Neuron (in vitro differentiated cells): ENCODE measurements around the gene RFX6.

Experiments used
- H2AFZ ChIP-seq: one replicate; pipeline ENCODE4 v1.6.1; 2013; ENCODE audit warnings: low read depth, mild to moderate bottlenecking, inconsistent platforms, low read length, moderate library complexity
- H3K27me3 ChIP-seq: one replicate; pipeline ENCODE4 v1.6.1; 2013; ENCODE audit warnings: low read length; ENCODE audit not compliant: insufficient read depth
- H3K36me3 ChIP-seq: one replicate; pipeline ENCODE4 v1.6.1; 2013; ENCODE audit warnings: low read length; ENCODE audit not compliant: insufficient read depth
- H3K4me1 ChIP-seq: one replicate; pipeline ENCODE4 v1.6.1; 2013; ENCODE audit warnings: low read length; ENCODE audit not compliant: insufficient read depth
- H3K4me3 ChIP-seq: 2 replicates; pipeline ENCODE4 v1.5.1; 2013; ENCODE audit warnings: mild to moderate bottlenecking, low read length, moderate library complexity
- H3K9me3 ChIP-seq: one replicate; pipeline ENCODE4 v1.6.1; 2013; ENCODE audit warnings: low read length

Gene RFX6

DNA sequence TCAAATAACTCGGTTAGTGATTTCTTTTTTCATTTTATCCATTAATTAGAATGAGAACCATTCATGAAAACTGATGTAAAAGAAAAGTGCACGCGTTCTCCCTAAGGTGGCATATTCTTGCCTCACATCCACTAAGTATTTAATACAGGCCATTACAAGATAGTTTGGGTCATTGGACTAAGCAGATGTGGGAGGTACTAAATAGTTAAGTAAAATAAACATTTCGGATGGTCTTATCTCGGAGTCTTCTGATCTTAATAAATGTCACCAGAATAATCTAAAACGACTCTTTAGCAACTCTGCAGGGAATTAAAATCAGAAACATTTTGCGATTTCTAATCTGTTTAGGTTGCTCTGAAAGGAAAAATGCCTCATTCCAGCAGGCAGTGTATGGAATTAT, 78.7 kb downstream of the RFX6 start:
- Histone ChIP-seq H3K4me1 (no peaks in the 10 kb centered on the region), H3K27me3 (no peaks in the 10 kb centered on the region), H3K9me3 (no peaks in the 10 kb centered on the region), H2AFZ (no peak overlapping the region), H3K36me3 (no peaks in the 10 kb centered on the region), H3K4me3 (no peak overlapping the region)

DNA sequence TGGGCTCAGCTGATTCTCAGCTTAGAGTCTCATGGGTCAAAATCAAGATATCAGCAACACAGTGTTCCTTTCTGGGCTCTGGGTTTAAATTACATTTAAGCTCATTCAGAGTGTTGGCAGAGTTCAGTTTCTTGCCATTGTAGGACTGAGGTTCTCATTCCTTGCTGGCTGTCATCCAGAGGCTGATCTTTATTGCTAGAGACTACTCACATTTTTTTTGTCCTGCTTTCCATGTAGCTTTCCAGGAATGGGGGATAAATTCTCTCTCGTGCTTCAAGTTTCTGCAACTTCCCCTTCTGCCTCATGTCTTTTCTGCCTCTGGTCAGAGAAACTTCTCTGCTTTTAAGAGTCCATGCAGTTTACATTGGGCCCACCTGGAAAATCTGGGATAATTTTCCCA, 86.9 kb downstream of the RFX6 start:
- H3K4me1 ChIP-seq = no peaks in the 10 kb centered on the region
- H3K36me3 ChIP-seq = no peaks in the 10 kb centered on the region
- no peak overlapping the region for H3K4me3 ChIP-seq
- H2AFZ ChIP-seq = no peak overlapping the region
- no peaks in the 10 kb centered on the region for H3K27me3 ChIP-seq
- no peaks in the 10 kb centered on the region for H3K9me3 ChIP-seq

DNA sequence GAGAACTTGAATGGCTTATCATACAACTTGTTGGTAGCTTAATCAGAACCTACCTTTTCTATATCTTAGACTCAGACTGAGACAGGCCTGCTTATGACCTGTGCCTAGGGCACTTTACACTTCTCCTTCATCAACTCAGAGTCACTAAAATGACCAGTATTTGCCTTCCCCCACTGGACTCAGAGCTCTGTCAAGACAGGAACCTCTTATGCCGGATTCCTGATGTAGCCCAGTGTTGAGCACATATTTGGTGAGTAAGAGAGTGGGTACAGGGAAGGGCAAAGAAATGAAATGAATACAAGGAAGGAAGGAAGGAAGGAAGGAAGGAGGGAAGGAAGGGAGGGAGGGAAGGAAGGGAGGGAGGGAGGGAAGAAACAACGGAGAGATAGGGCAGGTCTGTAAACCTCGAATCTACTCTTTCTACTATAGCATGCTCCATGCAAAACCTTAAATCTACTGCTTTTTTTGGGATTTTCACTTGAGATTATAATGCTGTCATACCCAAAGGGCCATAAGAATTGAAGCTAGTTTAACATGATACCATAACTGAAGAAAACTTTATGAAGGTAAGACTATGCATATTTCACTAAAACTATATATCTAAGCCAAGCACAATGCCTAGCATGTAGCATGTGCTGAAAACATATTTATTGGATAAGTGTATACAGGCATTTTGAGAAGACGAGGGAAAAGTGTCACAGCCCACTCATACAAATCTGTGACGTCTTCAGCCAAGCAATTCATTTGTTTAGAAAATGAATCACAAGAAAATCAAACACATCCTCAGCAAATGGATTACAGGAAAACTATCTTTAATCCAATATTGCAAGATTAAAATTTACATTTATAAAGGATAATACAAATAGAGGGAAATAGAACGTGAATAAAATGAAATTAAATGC, 89.9 kb downstream of the RFX6 start:
- no peaks in the 10 kb centered on the region for H3K27me3 ChIP-seq
- no peaks in the 10 kb centered on the region for H3K36me3 ChIP-seq
- no peaks in the 10 kb centered on the region for H3K9me3 ChIP-seq
- no peaks in the 10 kb centered on the region for H3K4me1 ChIP-seq
- no peak overlapping the region for H2AFZ ChIP-seq
- no peak overlapping the region for H3K4me3 ChIP-seq

DNA sequence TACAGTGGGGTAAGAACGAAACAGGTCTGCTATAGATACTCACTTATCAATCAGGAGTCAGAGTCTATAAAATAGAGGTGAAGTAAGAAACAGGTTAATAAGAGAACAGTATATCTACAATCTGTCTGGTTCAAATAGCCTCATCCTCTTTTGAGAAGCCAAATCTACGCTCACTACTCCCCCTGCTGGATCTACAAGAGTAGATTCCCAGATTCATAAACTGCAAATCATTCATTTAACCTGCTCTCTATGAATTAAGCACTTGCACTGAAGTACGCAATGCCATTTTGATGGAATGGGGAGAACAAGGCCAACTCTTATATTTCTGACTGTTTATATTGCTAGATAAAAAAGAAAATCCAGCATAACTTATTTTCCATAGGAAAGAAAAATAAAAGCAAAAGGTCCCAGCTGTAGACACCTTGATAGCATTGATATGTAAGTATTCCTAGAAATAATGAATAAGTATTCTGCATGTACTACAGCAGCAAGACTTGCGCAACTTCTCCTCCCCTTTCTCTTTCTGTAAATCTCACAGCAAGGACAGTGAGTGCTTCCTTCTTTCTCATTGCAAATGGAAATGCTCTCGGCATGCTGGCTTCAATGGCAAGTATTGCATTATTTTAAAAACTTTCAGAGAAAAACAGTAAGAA, 92.3 kb downstream of the RFX6 start:
- Histone ChIP-seq H3K4me1 (no peaks in the 10 kb centered on the region), H3K9me3 (no peaks in the 10 kb centered on the region), H3K27me3 (no peaks in the 10 kb centered on the region), H3K4me3 (no peak overlapping the region), H3K36me3 (no peaks in the 10 kb centered on the region), H2AFZ (no peak overlapping the region)

DNA sequence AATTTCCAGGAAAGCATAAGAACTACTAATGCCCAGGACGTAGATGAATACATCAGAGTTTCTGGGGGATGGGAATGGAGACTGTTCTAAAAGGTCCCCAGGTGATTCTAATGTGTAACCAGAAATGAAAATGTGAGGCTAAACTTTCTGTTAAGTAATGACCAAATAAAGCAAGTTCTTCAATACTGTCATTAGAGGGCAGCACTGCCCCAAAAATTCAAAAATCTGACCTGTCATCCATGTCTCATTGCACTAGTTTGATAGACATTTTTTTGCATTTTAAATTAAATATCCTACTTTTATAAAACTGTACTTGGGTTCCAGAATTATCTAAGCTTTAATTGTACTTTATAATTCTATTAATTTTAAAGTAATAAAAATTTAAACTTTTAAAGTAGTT, 94.9 kb downstream of the RFX6 start:
- Histone ChIP-seq H3K9me3 (no peaks in the 10 kb centered on the region), H3K36me3 (no peaks in the 10 kb centered on the region), H3K4me3 (no peak overlapping the region), H3K27me3 (no peaks in the 10 kb centered on the region), H3K4me1 (no peaks in the 10 kb centered on the region), H2AFZ (no peak overlapping the region)

DNA sequence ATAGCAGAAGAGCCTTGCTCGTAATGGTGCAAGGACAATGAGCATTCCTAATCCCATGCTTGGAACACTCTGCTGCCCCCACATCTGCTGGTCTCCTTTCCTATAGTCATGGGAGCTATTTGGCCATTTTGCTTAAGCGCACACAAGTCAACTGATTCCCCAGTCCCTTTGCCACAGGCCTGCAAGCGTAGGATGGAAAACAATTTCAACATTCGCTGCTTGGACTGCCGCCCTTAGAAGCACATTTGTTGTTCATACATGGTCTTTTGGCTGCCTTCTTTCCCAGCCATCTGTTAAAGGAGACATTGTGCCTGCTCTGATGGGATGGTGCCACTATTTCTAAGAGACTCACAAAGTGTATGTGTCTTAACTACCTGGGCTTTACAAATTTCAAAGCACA, 96.9 kb downstream of the RFX6 start:
- no peaks in the 10 kb centered on the region for H3K27me3 ChIP-seq
- no peak overlapping the region for H3K4me3 ChIP-seq
- H3K36me3 ChIP-seq = no peaks in the 10 kb centered on the region
- H2AFZ ChIP-seq = no peak overlapping the region
- H3K9me3 ChIP-seq = no peaks in the 10 kb centered on the region
- H3K4me1 ChIP-seq = no peaks in the 10 kb centered on the region

DNA sequence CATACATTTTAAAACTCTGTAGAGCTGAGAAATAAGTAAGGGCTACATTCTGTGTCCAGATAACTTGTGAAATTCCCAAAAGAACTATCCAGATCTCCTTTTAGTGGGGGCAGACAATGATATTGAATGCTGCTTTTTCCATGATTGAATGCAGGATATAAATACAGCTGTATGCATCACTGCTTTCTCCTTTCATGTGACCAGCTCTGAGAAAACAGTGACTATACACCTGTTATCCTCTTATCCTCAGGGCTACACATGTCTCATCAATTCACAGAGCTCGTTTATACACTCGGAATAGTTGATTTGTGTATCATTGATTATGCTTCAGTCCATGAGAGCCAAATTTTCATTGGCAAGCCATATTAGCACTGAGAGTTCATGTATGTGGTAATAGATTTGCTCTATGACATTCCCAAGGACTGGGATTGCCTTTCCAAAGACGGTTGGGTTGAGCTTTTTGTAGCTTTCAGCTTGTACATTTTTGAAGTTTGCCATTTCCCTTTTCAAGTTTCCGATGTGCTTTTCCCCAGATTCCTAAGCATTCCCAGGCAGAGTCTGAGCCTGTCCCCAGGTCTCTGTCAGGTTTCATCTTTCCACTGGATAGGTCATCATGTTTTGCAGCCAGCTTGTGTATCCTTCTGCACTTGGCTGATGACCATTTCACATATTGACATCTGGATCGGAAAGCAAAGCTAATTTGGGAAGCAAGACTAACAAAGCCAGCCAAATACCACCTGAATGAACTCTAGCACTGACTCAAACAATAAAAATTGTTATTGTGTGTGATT, 97.7 kb downstream of the RFX6 start:
- Histone ChIP-seq H3K4me1 (no peaks in the 10 kb centered on the region), H3K27me3 (no peaks in the 10 kb centered on the region), H2AFZ (no peak overlapping the region), H3K9me3 (no peaks in the 10 kb centered on the region), H3K36me3 (no peaks in the 10 kb centered on the region), H3K4me3 (no peak overlapping the region)

DNA sequence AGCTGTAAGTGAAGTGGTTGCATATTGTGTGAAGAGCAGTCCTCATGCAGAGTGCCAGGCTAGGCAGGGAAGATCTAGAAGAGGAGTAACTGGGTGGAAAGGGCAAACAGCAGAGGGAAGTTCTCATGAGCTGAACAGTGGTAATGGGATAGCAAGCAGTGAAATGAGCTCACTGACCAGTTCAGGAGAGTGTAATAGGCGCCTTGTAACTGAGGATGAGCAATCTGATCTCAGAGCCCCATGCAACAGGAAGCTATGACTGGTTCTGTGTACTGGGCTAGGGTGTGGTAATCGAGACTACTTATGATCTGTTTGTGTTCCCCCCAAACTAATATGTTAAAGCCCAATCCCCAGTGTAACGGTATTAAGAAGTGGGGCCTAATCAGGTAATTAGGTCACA, 98.6 kb downstream of the RFX6 start:
- Histone ChIP-seq H3K27me3 (no peaks in the 10 kb centered on the region), H3K36me3 (no peaks in the 10 kb centered on the region), H2AFZ (no peak overlapping the region), H3K9me3 (no peaks in the 10 kb centered on the region), H3K4me3 (no peak overlapping the region), H3K4me1 (no peaks in the 10 kb centered on the region)

DNA sequence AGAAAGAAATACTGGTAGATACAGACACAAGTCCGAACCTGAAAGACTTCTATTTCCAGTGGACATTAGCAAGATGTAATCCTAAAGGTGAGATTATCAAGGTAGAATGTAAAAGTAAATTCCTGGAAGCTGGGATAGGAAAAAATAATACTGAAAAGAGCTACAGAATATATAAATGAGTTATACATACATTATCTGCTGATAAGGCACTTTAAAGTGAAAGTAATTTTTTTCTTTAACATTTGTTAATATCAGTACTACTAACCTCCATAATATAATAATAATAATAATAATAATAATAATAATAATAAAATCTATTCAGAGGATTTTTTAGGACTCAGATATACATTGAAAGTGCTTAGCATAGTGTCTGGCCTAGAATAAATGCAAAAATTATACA, 102.5 kb downstream of the RFX6 start:
- H3K27me3 ChIP-seq = no peaks in the 10 kb centered on the region
- H3K36me3 ChIP-seq = no peaks in the 10 kb centered on the region
- H3K4me3 ChIP-seq = no peak overlapping the region
- no peak overlapping the region for H2AFZ ChIP-seq
- H3K4me1 ChIP-seq = no peaks in the 10 kb centered on the region
- no peaks in the 10 kb centered on the region for H3K9me3 ChIP-seq
